ENCODE measurements around the gene ZNF438. TPM values are rescaled to one million over a fixed set of nuclear protein-coding genes. Genes with fewer than 3 reads are reported as not detected.

The ZNF438 gene
- total RNA-seq, 1 experiment from 2014 or later: 2.0 TPM

GRCh38 chr10:30842894-30843293, 188.8 kb downstream of the ZNF438 start:
- CTCF ChIA-PET: no interaction called here
- TF ChIP-seq POLR2AphosphoS5 (IDR thresholded peaks at IDR 0.05; ENCODE audit: low read depth, low read length) (no peak), TCF7L2 (IDR thresholded peaks at IDR 0.05; ENCODE audit: low read depth, low read length) (no peak), SIN3A (IDR thresholded peaks at IDR 0.05; ENCODE audit: borderline replicate concordance, insufficient read depth, low read depth, low read length) (no peak)
- TF ChIP-seq, protein P1, sequence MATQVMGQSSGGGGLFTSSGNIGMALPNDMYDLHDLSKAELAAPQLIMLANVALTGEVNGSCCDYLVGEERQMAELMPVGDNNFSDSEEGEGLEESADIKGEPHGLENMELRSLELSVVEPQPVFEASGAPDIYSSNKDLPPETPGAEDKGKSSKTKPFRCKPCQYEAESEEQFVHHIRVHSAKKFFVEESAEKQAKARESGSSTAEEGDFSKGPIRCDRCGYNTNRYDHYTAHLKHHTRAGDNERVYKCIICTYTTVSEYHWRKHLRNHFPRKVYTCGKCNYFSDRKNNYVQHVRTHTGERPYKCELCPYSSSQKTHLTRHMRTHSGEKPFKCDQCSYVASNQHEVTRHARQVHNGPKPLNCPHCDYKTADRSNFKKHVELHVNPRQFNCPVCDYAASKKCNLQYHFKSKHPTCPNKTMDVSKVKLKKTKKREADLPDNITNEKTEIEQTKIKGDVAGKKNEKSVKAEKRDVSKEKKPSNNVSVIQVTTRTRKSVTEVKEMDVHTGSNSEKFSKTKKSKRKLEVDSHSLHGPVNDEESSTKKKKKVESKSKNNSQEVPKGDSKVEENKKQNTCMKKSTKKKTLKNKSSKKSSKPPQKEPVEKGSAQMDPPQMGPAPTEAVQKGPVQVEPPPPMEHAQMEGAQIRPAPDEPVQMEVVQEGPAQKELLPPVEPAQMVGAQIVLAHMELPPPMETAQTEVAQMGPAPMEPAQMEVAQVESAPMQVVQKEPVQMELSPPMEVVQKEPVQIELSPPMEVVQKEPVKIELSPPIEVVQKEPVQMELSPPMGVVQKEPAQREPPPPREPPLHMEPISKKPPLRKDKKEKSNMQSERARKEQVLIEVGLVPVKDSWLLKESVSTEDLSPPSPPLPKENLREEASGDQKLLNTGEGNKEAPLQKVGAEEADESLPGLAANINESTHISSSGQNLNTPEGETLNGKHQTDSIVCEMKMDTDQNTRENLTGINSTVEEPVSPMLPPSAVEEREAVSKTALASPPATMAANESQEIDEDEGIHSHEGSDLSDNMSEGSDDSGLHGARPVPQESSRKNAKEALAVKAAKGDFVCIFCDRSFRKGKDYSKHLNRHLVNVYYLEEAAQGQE (IDR thresholded peaks at IDR 0.05; ENCODE audit: insufficient read depth in 1 of 2, low read depth in 2 of 2, low read length in 1 of 2): no peak
- TF ChIP-seq, protein P2, sequence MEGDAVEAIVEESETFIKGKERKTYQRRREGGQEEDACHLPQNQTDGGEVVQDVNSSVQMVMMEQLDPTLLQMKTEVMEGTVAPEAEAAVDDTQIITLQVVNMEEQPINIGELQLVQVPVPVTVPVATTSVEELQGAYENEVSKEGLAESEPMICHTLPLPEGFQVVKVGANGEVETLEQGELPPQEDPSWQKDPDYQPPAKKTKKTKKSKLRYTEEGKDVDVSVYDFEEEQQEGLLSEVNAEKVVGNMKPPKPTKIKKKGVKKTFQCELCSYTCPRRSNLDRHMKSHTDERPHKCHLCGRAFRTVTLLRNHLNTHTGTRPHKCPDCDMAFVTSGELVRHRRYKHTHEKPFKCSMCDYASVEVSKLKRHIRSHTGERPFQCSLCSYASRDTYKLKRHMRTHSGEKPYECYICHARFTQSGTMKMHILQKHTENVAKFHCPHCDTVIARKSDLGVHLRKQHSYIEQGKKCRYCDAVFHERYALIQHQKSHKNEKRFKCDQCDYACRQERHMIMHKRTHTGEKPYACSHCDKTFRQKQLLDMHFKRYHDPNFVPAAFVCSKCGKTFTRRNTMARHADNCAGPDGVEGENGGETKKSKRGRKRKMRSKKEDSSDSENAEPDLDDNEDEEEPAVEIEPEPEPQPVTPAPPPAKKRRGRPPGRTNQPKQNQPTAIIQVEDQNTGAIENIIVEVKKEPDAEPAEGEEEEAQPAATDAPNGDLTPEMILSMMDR (IDR thresholded peaks at IDR 0.05): no peak
- no peak overlapping the region for H3K27ac ChIP-seq (ENCODE audit: low read length)
- intact Hi-C loops (cut with micrococcal nuclease; ENCODE audit: unreplicated experiment) (no loop called here), in situ Hi-C loops (cut with HindIII; ENCODE audit: low pct_unique_long_range_greater_than_20kb, low sequenced_read_pairs) (no loop called here)
- no peak for ATAC-seq
- POLR2A ChIA-PET: no interaction called here
- no peaks in the 10 kb centered on the region for H3K4me1 ChIP-seq (ENCODE audit: control insufficient read depth, insufficient read depth, low read length)
- DNase-seq (ENCODE audit: low read depth, low spot score): no peak
- H3K36me3 ChIP-seq (ENCODE audit: control insufficient read depth, insufficient read depth, low read length): no peaks in the 10 kb centered on the region
- H3K4me3 ChIP-seq (ENCODE audit: low read depth in 2 of 2, low read length in 2 of 2): no peak overlapping the region
- H3K27me3 ChIP-seq (ENCODE audit: control insufficient read depth, insufficient read depth, low read length): no peaks in the 10 kb centered on the region
- no peaks in the 10 kb centered on the region for H3K9me3 ChIP-seq (ENCODE audit: control insufficient read depth, insufficient read depth, low read depth, low read length)
- BruUV-seq (replicated peaks): no TSS peak

GRCh38 chr10:30842185-30842584, 189.5 kb downstream of the ZNF438 start:
- no peak overlapping the region for H3K27ac ChIP-seq (ENCODE audit: low read length)
- no peaks in the 10 kb centered on the region for H3K36me3 ChIP-seq (ENCODE audit: control insufficient read depth, insufficient read depth, low read length)
- no peak for ATAC-seq
- POLR2A ChIA-PET: no interaction called here
- BruUV-seq (replicated peaks): no TSS peak
- no peak for DNase-seq (ENCODE audit: low read depth, low spot score)
- no peak overlapping the region for H3K4me3 ChIP-seq (ENCODE audit: low read depth in 2 of 2, low read length in 2 of 2)
- CTCF ChIA-PET: no interaction called here
- TF ChIP-seq, protein P1 (IDR thresholded peaks at IDR 0.05; ENCODE audit: insufficient read depth in 1 of 2, low read depth in 2 of 2, low read length in 1 of 2): no peak
- TF ChIP-seq SIN3A (IDR thresholded peaks at IDR 0.05; ENCODE audit: borderline replicate concordance, insufficient read depth, low read depth, low read length): no peak
- TF ChIP-seq POLR2AphosphoS5 (IDR thresholded peaks at IDR 0.05; ENCODE audit: low read depth, low read length): no peak
- TF ChIP-seq TCF7L2 (IDR thresholded peaks at IDR 0.05; ENCODE audit: low read depth, low read length): no peak
- TF ChIP-seq, protein P2 (IDR thresholded peaks at IDR 0.05): no peak
- H3K4me1 ChIP-seq (ENCODE audit: control insufficient read depth, insufficient read depth, low read length): no peaks in the 10 kb centered on the region
- intact Hi-C loops (cut with micrococcal nuclease; ENCODE audit: unreplicated experiment): no loop called here
- in situ Hi-C loops (cut with HindIII; ENCODE audit: low pct_unique_long_range_greater_than_20kb, low sequenced_read_pairs): no loop called here
- H3K9me3 ChIP-seq (ENCODE audit: control insufficient read depth, insufficient read depth, low read depth, low read length): no peaks in the 10 kb centered on the region
- H3K27me3 ChIP-seq (ENCODE audit: control insufficient read depth, insufficient read depth, low read length): no peaks in the 10 kb centered on the region

Data from Panc1 (cell line).